ENCODE measurements around the gene ATG7. TPM values are rescaled to one million over a fixed set of nuclear protein-coding genes. Genes with fewer than 3 reads are reported as not detected.

Gene ATG7
- 13.7 to 18.5 TPM (median 14.7 TPM) in 5 replicates for total RNA-seq (2022; extraction: Qiagen RNA extraction)

DNA sequence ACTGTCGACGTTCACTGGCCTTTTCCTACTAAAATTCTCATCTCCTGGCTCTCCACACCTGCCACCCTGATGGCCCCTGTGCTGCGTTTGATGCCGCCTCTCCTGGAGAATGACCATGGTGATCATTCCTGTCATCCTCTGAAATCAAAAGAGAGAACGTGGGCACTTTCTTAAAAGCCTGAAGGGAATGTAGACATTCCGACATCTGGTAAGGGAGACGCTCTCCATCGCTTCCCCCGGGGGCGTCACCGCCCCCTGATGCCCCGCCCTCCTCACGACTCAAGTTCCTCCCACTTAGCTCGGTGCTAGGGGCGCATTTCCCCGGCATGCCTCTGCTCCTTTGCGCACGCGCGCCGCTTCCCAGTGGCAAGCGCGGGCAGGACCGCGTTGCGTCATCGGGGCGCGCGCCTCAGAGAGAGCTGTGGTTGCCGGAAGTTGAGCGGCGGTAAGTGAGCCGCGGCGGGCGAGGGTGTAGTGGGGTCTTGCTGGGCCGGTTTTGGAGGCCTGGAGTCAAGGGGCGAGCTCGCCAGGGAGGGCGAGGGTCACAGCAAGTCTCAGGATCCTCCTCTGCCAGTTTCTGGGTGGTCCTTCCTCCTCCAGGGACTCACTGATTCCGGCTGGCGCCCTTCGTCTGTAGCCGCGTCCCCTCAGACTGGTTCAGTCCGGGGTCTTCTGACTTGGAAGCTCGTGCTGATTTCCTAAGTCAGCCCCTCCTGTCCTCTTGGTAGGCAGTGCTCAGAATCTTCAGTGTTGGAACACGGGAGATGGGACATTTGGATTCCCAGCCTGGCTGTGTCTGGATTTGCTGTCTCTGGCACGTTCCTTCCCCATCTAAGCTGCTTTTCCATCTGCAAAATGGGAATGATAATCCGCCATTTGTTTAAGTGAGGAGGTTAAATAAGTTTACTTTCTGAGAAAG lies at the start of gene ATG7:
ATG7 (plus strand) TSS at position 412 of the 919 bp plus-strand sequence. CDS start 26,299 bp downstream, outside the sequence.

Other genes with a start within 250 kb of the ATG7 start
- 5.3 to 7.7 TPM (median 6.2 TPM) in 5 replicates for gene HRH1, start 117.9 kb upstream of the ATG7 start, total RNA-seq (2022; extraction: Qiagen RNA extraction)